Measurements from ENCODE around the gene GRM1. TPM values are rescaled to one million over a fixed set of nuclear protein-coding genes. Genes with fewer than 3 reads are reported as not detected.

The GRM1 gene
- total RNA-seq, 1 donor from 2014 or later: 0.09 TPM

DNA sequence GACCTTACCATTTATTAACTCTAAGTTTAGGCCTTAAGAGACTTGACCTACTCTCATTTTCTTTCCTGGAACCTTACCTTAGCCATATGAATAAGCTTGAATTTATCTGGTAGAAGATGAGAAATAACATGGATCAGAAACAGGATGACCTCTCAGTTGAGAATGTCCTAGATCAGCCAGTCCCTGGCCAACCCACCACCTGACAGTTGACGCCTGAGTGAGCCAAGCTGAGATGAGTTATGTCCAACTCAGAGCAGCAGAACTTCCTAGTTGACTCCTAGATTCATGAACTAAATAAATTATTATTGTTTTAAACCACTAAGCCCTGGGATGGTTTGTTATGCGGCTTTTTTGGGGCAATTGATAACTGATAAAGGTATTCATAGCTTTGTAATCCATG lies 281.8 kb downstream of the GRM1 start:
- intact Hi-C loops (cut with DNase I): no loop called here
- H3K36me3 ChIP-seq: no peaks in the 10 kb centered on the region
- no peak overlapping the region for H3K27ac ChIP-seq
- no peak for TF ChIP-seq CTCF (IDR thresholded peaks at IDR 0.05)
- H3K9me3 ChIP-seq: no peaks in the 10 kb centered on the region
- H3K4me1 ChIP-seq: no peaks in the 10 kb centered on the region
- H3K27me3 ChIP-seq (ENCODE audit: low read depth): no peaks in the 10 kb centered on the region
- H3K4me3 ChIP-seq: no peak overlapping the region
- ATAC-seq (no peak), DNase-seq (no peak)

DNA sequence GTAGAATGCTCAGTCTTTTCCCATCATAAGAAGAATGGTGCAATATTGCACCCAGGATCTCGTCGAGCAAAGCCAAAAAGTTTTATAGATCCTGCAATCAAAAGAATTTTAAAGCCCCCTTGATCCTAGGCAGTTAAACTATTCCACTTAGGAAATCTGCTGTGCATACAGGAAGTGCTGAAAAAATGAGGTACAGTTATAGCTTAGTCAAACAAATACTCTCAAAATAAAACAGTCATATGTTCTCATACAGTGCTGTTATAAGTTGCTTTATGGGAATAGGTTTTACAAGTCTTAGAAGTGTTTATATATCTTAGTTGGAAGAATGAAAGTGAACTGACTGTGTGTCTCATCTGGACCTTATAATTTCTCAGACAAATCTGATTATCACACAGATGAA lies 282.2 kb downstream of the GRM1 start:
- no peaks in the 10 kb centered on the region for H3K9me3 ChIP-seq
- H3K27ac ChIP-seq: no peak overlapping the region
- no peaks in the 10 kb centered on the region for H3K27me3 ChIP-seq (ENCODE audit: low read depth)
- intact Hi-C loops (cut with DNase I): no loop called here
- H3K4me1 ChIP-seq: no peaks in the 10 kb centered on the region
- no peak for TF ChIP-seq CTCF (IDR thresholded peaks at IDR 0.05)
- H3K4me3 ChIP-seq: no peak overlapping the region
- H3K36me3 ChIP-seq: no peaks in the 10 kb centered on the region
- DNase-seq: no peak
- ATAC-seq: no peak

- Histone ChIP-seq H3K36me3 (no peaks in the 10 kb centered on the region), H3K27me3 (ENCODE audit: low read depth) (no peaks in the 10 kb centered on the region), H3K4me1 (no peaks in the 10 kb centered on the region), H3K27ac (no peak overlapping the region), H3K9me3 (no peaks in the 10 kb centered on the region), H3K4me3 (no peak overlapping the region)
- intact Hi-C loops (cut with DNase I): no loop called here
- ATAC-seq: no peak
- no peak for DNase-seq
- no peak for TF ChIP-seq CTCF (IDR thresholded peaks at IDR 0.05)
Measured at GRCh38 chr6:146312608-146313007, 283.7 kb downstream of the GRM1 start.

- ATAC-seq: no peak
- intact Hi-C loops (cut with DNase I): no loop called here
Measured at GRCh38 chr6:146315381-146316174, 286.7 kb downstream of the GRM1 start.

DNA sequence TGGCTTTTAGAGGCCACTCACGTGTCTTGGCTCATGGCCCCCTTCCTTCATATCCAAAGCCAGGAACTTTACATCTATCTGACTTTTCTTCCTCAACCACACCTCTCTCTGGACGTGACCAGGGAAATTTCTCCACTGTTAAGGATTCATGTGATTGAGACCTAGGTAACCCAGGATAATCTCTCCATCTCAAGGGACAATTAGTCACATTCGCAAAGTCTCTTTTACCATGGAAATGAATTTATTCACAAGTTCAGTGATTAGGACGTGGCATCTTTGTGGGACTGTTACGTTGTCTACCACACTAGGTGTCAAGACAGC lies 287.3 kb downstream of the GRM1 start:
- Histone ChIP-seq H3K4me3 (no peak overlapping the region), H3K27me3 (ENCODE audit: low read depth) (no peaks in the 10 kb centered on the region), H3K4me1 (no peaks in the 10 kb centered on the region), H3K27ac (no peak overlapping the region), H3K9me3 (no peaks in the 10 kb centered on the region), H3K36me3 (no peaks in the 10 kb centered on the region)
- intact Hi-C loops (cut with DNase I): no loop called here
- TF ChIP-seq CTCF (IDR thresholded peaks at IDR 0.05): no peak
- DNase-seq (no peak), ATAC-seq (no peak)

More at GRCh38 chr6:146315381-146316174, 286.7 kb downstream of the GRM1 start:
- H3K36me3 ChIP-seq: no peaks in the 10 kb centered on the region
- DNase-seq: no peak
- H3K27ac ChIP-seq: no peak overlapping the region
- TF ChIP-seq CTCF (IDR thresholded peaks at IDR 0.05): no peak
- no peaks in the 10 kb centered on the region for H3K4me1 ChIP-seq
- no peaks in the 10 kb centered on the region for H3K9me3 ChIP-seq
- no peak overlapping the region for H3K4me3 ChIP-seq
- H3K27me3 ChIP-seq (ENCODE audit: low read depth): no peaks in the 10 kb centered on the region
